ENCODE measurements around the gene PMPCB. TPM values are rescaled to one million over a fixed set of nuclear protein-coding genes. Genes with fewer than 3 reads are reported as not detected.

The PMPCB gene
- total RNA-seq, 2 experiments from 2014 or later: 83.7 to 85.9 TPM

- CTCF ChIA-PET: interaction anchor here (1.4 kb wide), 1 partner anchor 26 kb away, joined by 4 read pairs; no protein-coding TSS in a partner anchor
- POLR2A ChIA-PET: no interaction called here
These were observed 19.2 kb downstream of the PMPCB start for GRCh38 chr7:103316380-103316941.

DNA sequence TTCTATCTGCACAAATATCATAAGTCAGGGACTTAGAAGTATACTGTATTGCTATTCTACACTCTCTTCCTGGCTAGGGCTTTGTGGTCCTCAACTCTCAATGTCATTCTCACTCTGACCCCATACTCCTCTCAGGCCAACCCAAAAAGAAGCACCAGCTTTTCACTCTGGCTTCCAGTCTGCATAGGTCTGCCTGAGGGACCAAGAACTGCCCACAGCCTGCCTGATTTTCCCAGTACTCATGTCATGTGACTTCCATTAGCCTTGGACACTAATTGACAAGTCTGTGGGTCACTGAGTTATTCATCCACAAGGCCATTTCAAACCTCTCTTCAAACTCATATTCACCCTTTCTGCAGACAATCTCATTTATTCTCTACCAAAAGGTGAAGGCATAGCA, 19.8 kb downstream of the PMPCB start:
- ChIA-PET POLR2A (no interaction called here), CTCF (interaction anchor here (1.4 kb wide), 1 partner anchor 26 kb away, joined by 4 read pairs; no protein-coding TSS in a partner anchor)

DNA sequence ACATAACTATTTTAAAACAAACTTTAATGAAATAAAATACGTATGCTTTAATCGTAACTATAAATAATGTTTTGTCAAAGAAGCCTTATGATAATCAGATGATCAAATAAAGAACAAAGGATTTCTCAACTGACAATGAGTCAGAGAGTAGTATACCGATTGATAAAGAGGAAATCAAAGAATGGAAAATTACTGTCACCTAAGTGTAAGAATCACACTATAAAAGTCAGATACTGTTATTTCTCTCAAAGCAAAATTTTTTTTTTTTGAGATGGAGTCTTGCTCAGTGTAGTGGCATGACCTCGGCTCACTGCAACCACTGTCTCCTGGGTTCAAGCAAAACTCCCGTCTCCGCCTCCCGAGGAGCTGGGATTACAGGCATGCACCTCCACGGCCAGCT, 28.5 kb downstream of the PMPCB start:
- POLR2A ChIA-PET: no interaction called here
- CTCF ChIA-PET: no interaction called here

- ChIA-PET CTCF (no interaction called here), POLR2A (no interaction called here)
These were observed 39.5 kb downstream of the PMPCB start for GRCh38 chr7:103336761-103337160.

DNA sequence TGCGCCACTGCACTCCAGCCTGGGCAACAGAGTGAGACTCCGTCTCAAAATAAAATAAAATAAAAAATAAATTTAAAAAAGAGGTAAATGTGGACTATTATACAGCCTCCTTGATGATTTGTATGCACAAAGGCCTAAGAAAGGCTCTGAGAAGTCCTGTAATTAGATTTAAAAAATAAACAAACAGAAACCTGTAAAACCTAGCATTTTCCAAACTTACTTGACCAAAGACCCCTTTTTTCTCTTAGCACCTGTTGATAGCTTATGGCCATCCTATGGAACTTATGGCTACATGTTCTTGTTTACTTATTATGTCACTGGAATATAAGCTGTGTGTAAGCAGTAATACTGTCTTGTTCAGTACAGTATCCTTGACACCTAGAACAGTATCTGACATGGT, 41.6 kb downstream of the PMPCB start:
- ChIA-PET POLR2A (interaction anchor here (0.7 kb wide), 1 partner anchor 1901 kb away, joined by 4 read pairs; no protein-coding TSS in a partner anchor), CTCF (no interaction called here)

- POLR2A ChIA-PET: no interaction called here
- CTCF ChIA-PET: interaction anchor here (1.3 kb wide), 1 partner anchor 44 kb away, joined by 4 read pairs; no protein-coding TSS in a partner anchor
These were observed 44.2 kb downstream of the PMPCB start for GRCh38 chr7:103341466-103341865.

DNA sequence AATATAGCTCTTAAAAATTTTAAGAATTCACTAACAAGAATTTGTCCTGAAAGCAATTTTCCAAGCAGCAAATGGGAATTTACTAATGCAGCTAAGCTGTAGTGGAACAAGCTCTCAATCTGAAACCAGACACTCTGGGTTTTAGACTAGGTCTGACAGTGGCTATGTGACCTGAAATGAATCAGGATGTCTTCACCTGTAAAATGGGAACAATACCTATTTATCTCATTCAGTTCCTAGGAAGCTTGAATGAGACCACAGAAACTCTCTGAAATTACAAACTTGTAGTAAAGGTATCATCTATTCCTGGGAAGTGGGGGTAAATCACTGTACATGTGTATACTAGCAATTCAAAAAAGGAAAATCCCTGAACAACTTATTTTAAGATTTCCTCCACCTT, 46.1 kb downstream of the PMPCB start:
- ChIA-PET CTCF (interaction anchor here (0.6 to 1.3 kb wide), 3 partner anchors 26 to 1680 kb away, joined by 3 to 4 read pairs (median 3); no protein-coding TSS in a partner anchor), POLR2A (interaction anchor here (0.5 to 0.8 kb wide), 3 partner anchors 9 to 829 kb away, joined by 3 to 9 read pairs (median 6); no protein-coding TSS in a partner anchor)

DNA sequence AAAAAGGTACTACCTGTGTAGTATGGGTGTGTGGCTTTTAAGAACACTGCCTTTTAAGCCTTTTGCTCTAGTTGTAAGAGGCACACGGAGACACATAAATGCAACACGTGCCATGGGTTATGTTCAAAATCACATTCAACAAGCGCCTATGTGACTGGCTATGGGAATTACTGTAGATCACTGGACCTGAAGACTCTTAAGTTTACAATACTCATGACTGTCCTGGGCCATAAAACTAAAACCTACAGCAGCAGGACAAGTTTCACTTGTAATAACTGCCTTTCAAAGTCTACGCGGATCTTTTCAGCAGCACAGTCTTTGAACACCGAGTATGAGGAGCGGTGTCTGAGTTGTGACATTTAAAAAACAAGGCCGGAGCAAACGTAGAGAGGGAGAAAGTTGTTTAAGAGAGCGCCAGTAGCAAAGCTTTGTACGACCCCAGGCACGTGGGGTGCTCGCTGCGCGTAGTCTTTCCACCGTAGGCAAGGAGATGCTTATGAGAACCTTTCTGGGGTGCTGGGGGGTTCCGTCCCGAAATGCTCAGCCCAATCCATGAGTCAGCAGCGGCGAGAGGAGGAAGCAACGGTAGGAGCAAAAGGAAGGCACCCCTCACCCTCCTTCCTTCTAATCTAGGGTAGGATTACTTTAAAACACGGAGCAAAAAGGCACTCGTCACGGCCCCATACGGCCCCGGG, 46.7 kb downstream of the PMPCB start:
- CTCF ChIA-PET: interaction anchor here (0.6 to 0.9 kb wide), 2 partner anchors 40 to 1679 kb away, joined by 3 read pairs; no protein-coding TSS in a partner anchor
- POLR2A ChIA-PET: interaction anchor here (0.8 kb wide), 1 partner anchor 41 kb away, joined by 3 read pairs; no protein-coding TSS in a partner anchor

- POLR2A ChIA-PET: no interaction called here
These were observed 47.4 kb downstream of the PMPCB start, which contains the start of gene DNAJC2 for GRCh38 chr7:103344453-103345149. DNAJC2 (minus strand) TSS chr7:103344767; CDS start chr7:103344622, 145 bp downstream.

DNA sequence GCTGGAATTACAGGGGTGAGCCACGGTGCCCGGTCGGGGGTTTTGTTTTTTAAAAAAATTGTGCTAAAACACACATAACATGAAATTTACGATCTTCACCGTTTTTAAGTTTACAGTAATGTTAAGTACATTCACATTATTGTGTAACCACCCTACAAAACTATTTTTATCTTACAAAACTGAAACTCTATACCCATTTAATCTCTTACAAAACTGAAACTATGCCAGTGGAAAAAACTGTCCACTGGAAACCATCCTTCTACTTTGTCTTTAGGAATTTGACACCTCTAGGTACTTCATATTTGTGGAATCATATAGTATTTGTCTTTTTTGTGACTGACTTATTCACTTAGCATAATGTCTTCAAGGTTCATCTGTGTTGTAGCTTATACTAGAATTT, 49.2 kb downstream of the PMPCB start:
- ChIA-PET POLR2A (no interaction called here), CTCF (no interaction called here)

More at GRCh38 chr7:103344453-103345149, 47.4 kb downstream of the PMPCB start, which contains the start of gene DNAJC2:
- CTCF ChIA-PET: no interaction called here

GRCh38 chr7:103347507-103348267, 50.5 kb downstream of the PMPCB start, which contains the start of gene PSMC2:
PSMC2 (plus strand) TSS chr7:103347643; CDS start chr7:103347712, 69 bp downstream.
- CTCF ChIA-PET: no interaction called here
- POLR2A ChIA-PET: no interaction called here

- ChIA-PET POLR2A (no interaction called here), CTCF (no interaction called here)
These were observed 51.2 kb downstream of the PMPCB start for GRCh38 chr7:103348452-103348851.

DNA sequence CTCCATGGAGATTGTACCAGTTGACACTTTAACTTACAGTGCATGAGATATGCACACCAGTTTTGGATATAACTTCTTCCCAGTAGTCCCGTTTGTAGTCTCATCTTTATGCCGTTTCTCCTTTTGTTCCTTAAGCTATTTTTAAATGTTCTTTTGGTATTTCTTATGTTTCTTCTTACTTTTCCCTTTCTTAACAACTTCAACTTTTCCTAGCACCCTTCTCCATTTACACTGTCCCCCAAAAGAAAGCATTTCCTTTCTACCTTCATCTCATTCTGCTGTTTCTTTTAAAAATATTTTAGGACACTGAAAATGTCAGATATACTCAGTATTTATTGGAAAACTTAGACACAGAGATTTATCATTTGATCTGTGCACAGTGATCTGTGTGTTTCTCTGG, 51.7 kb downstream of the PMPCB start:
- ChIA-PET POLR2A (interaction anchor here (0.7 kb wide), 1 partner anchor 10 kb away, joined by 3 read pairs; no protein-coding TSS in a partner anchor), CTCF (no interaction called here)

GRCh38 chr7:103349805-103350204, 52.6 kb downstream of the PMPCB start:
- POLR2A ChIA-PET: interaction anchor here (0.7 kb wide), 1 partner anchor 9 kb away, joined by 3 read pairs; no protein-coding TSS in a partner anchor
- CTCF ChIA-PET: interaction anchor here (0.5 kb wide), 1 partner anchor 13 kb away, joined by 4 read pairs; no protein-coding TSS in a partner anchor

Other genes starting within 250 kb of the PMPCB start
- under 1 TPM; 0.78 to 0.86 TPM for gene FBXL13, start 222.6 kb upstream of the PMPCB start, total RNA-seq
- gene ARMC10, start 222.3 kb upstream of the PMPCB start, total RNA-seq: 10 to 100 TPM; 52.2 to 53.9 TPM
- gene NAPEPLD, start 148.3 kb upstream of the PMPCB start, total RNA-seq: 1 to 10 TPM; 7.0 to 7.4 TPM
- 10 to 100 TPM; 56.0 to 56.5 TPM for gene DNAJC2, start 47.3 kb downstream of the PMPCB start, total RNA-seq
- 100 to 1,000 TPM; 188 to 192 TPM for gene PSMC2, start 50.2 kb downstream of the PMPCB start, total RNA-seq
- not detected for gene SLC26A5, start 148.8 kb downstream of the PMPCB start, total RNA-seq